GM12891 (cell line): ENCODE data around the gene EXOC1.

Experiments used
- PAX5 ChIP-seq: IDR thresholded peaks from 2 replicates; pipeline ENCODE4 v1.6.1; 2011; ENCODE audit warnings: low read length, moderate library complexity, mild to moderate bottlenecking; ENCODE audit not compliant: insufficient read depth, severe bottlenecking
- POLR2A ChIP-seq: IDR thresholded peaks from 2 replicates; pipeline ENCODE4 v1.6.1; 2011; ENCODE audit warnings: low read depth, low read length, control low read depth
- POLR2AphosphoS5 ChIP-seq: IDR thresholded peaks from 2 replicates; pipeline ENCODE4 v1.6.1; 2011; ENCODE audit warnings: low read depth, low read length, control low read depth
- SPI1 ChIP-seq: IDR thresholded peaks from 2 replicates; pipeline ENCODE4 v1.6.1; 2011; ENCODE audit warnings: low read depth, low read length, control low read depth
- TAF1 ChIP-seq: IDR thresholded peaks from 2 replicates; pipeline ENCODE4 v1.6.1; 2011; ENCODE audit warnings: low read depth, low read length, control low read depth

GRCh38 chr4:55884093-55884850 lies 30.8 kb downstream of the EXOC1 start:
- TF ChIP-seq POLR2A: no peak
- TF ChIP-seq POLR2AphosphoS5: no peak
- TF ChIP-seq TAF1: no peak
- no peak for TF ChIP-seq SPI1
- no peak for TF ChIP-seq PAX5
